Measurements from ENCODE around the gene DDX27.
A peak's percentile ranks its signal among the peaks of the same experiment; 100 is the strongest.
"Not testable (repeated sequence)": the region's sequence is repeated elsewhere in the genome, so short reads cannot be mapped to it uniquely, and the experiment has no call there.

DDX27 gene

GRCh38 chr20:49181265-49181877 is 37.8 kb upstream of the DDX27 start:
- no peak for TF ChIP-seq CTCF (conservative IDR thresholded peaks at IDR 0.05)

GRCh38 chr20:49183444-49183843 is 35.8 kb upstream of the DDX27 start:
- no peak for TF ChIP-seq CTCF (conservative IDR thresholded peaks at IDR 0.05)
- H3K27ac ChIP-seq, result no peak overlapping the region

More at GRCh38 chr20:49181265-49181877, 37.8 kb upstream of the DDX27 start:
- peak overlapping the region; percentile 12; the same call in 1 of the 2 replicates for H3K27ac ChIP-seq

GRCh38 chr20:49184084-49184501 is 35.1 kb upstream of the DDX27 start:
- not testable (repeated sequence) for H3K27ac ChIP-seq

- no peak for TF ChIP-seq CTCF (conservative IDR thresholded peaks at IDR 0.05)
- H3K27ac ChIP-seq, result no peak overlapping the region
Observed at GRCh38 chr20:49184691-49185070, 34.5 kb upstream of the DDX27 start.

GRCh38 chr20:49185071-49185761 is 34.0 kb upstream of the DDX27 start:
- peak overlapping the region; percentile 95 for H3K27ac ChIP-seq
- TF ChIP-seq CTCF (conservative IDR thresholded peaks at IDR 0.05), result no peak

GRCh38 chr20:49186535-49187329 is 32.5 kb upstream of the DDX27 start:
- H3K27ac ChIP-seq, result peak overlapping the region; percentile 95
- no peak for TF ChIP-seq CTCF (conservative IDR thresholded peaks at IDR 0.05)

- TF ChIP-seq CTCF (conservative IDR thresholded peaks at IDR 0.05), result no peak
- peak overlapping the region; percentile 95 for H3K27ac ChIP-seq
Observed at GRCh38 chr20:49187330-49187850, 31.8 kb upstream of the DDX27 start.
